ENCODE data around the gene HEATR5A. TPM values are rescaled to one million over a fixed set of nuclear protein-coding genes. Genes with fewer than 3 reads are reported as not detected.

HEATR5A gene
- total RNA-seq, 1 donor from 2014 or later = 15.8 TPM

DNA sequence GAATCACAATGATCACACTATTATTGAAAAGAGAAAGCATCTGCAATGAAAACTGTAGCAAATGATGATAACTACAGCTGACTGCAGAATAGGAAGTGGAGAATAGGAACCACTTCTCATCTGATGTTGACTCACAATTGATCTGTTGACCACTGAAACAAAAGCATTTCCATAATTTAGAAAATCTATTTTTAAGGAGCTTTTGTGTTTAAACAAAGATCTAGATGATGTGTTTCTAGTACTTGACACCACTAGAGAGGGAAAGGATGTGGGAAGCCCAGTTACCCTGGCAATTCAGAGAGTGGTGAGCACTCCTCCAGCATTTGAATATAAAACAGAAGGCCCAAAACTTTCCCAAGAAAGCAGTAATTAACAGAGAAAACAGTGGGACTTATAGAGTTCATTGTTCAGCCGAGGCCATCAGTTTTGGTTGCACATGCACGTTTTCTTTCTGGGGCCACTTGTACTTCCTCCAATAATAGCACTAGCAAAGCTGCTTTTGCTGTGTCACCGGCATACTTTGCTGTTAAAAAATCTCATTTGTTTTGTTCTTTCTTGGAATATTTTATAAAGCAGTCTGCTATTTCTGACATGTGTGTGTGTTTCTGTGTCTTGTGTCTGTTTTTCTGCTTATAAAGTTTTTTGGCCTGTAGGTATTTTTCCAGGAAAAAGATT is 136.6 kb downstream of the HEATR5A start:
- no peak overlapping the region for H3K4me3 ChIP-seq (ENCODE audit: low read depth, low read length)
- TF ChIP-seq, protein P1, sequence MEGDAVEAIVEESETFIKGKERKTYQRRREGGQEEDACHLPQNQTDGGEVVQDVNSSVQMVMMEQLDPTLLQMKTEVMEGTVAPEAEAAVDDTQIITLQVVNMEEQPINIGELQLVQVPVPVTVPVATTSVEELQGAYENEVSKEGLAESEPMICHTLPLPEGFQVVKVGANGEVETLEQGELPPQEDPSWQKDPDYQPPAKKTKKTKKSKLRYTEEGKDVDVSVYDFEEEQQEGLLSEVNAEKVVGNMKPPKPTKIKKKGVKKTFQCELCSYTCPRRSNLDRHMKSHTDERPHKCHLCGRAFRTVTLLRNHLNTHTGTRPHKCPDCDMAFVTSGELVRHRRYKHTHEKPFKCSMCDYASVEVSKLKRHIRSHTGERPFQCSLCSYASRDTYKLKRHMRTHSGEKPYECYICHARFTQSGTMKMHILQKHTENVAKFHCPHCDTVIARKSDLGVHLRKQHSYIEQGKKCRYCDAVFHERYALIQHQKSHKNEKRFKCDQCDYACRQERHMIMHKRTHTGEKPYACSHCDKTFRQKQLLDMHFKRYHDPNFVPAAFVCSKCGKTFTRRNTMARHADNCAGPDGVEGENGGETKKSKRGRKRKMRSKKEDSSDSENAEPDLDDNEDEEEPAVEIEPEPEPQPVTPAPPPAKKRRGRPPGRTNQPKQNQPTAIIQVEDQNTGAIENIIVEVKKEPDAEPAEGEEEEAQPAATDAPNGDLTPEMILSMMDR (IDR thresholded peaks at IDR 0.05; ENCODE audit: insufficient read depth, low read length, severe bottlenecking) = no peak
- no peaks in the 10 kb centered on the region for H3K36me3 ChIP-seq (ENCODE audit: control insufficient read depth, insufficient read depth, low read length)
- FAIRE-seq (no peak), DNase-seq (ENCODE audit: low read depth) (no peak)
- no peaks in the 10 kb centered on the region for H3K27me3 ChIP-seq (ENCODE audit: control insufficient read depth, insufficient read depth, low read length)

DNA sequence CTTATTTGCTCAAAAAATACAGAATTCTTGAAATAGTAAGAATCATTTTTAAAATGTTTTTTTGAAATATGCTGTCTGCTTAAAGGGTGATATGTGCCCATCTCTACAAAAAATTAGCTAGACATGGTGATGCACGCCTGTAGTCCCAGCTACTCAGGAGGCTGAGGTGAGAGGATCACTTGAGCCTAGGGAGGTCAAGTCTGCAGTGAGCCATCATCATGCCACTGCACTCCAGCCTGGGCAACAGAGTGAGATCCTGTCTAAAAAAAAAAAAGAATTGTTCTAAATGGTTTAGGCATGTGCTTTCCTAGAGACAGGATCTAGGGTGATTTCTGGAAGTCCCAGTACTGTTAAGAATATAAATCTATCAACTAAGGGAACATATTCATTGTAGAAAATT is 137.2 kb downstream of the HEATR5A start:
- H3K36me3 ChIP-seq (ENCODE audit: control insufficient read depth, insufficient read depth, low read length) = no peaks in the 10 kb centered on the region
- DNase-seq (ENCODE audit: low read depth) (no peak), FAIRE-seq (no peak)
- TF ChIP-seq, protein P1 (IDR thresholded peaks at IDR 0.05; ENCODE audit: insufficient read depth, low read length, severe bottlenecking) = no peak
- no peak overlapping the region for H3K4me3 ChIP-seq (ENCODE audit: low read depth, low read length)
- no peaks in the 10 kb centered on the region for H3K27me3 ChIP-seq (ENCODE audit: control insufficient read depth, insufficient read depth, low read length)

DNA sequence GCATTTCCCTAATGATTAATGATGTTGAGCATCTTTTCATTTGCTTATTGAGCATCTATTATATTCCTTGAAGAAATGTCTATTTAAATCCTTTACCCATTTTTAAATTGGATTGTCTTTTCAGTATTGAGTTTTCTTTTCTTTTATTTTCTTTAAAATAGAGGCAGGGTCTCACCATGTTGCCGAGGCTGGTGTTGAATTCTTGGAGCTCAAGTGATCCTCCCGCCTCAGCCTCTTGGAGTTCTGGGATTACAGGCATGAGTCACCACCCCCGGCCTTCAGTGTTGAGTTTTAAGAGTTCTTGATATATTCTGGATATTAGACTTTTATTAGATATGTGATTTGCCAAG is 139.5 kb downstream of the HEATR5A start:
- no peak for FAIRE-seq

DNA sequence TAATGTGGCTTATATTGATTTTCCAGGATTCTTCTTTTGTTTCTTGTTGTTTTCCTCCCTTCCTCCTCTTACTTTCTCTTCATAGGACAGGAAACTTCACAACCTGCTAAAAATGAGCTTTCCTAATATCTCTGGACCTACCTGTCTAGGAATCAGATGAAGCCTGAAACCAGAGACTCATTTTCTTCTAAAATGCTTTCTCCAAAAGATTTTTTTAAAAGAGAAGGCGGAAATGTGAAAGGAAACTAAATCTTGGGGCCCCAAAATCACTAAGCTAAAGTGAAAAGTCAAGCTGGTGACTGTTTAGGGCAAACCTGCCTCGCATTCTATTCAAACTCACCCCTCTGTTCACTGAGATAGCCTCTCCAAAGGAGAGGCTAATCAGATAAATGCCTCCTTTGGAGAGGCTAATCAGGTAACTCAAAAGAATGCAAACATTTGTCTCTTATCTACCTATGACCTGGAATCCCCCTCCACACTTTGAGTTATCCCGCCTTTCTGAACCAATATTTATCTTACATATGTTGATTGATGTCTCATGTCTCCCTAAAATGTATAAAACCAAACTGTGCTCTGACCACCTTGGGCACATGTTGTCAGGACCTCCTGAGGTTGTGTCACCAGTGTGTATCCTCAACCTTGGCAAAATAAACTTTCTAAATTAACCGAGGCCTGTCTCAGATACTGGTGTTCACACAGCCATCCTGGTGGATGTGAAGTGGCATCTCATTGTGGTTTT is 140.0 kb downstream of the HEATR5A start:
- DNase-seq (ENCODE audit: low read depth) = no peak
- H3K4me3 ChIP-seq (ENCODE audit: low read depth, low read length) = no peak overlapping the region
- no peaks in the 10 kb centered on the region for H3K36me3 ChIP-seq (ENCODE audit: control insufficient read depth, insufficient read depth, low read length)
- TF ChIP-seq, protein P1 (IDR thresholded peaks at IDR 0.05; ENCODE audit: insufficient read depth, low read length, severe bottlenecking) = no peak
- H3K27me3 ChIP-seq (ENCODE audit: control insufficient read depth, insufficient read depth, low read length) = no peaks in the 10 kb centered on the region
- no peak for FAIRE-seq

More for the DNA sequence above, 139.5 kb downstream of the HEATR5A start:
- H3K36me3 ChIP-seq (ENCODE audit: control insufficient read depth, insufficient read depth, low read length) = no peaks in the 10 kb centered on the region
- H3K27me3 ChIP-seq (ENCODE audit: control insufficient read depth, insufficient read depth, low read length) = no peaks in the 10 kb centered on the region
- H3K4me3 ChIP-seq (ENCODE audit: low read depth, low read length) = no peak overlapping the region
- TF ChIP-seq, protein P1 (IDR thresholded peaks at IDR 0.05; ENCODE audit: insufficient read depth, low read length, severe bottlenecking) = no peak
- DNase-seq (ENCODE audit: low read depth) = no peak

DNA sequence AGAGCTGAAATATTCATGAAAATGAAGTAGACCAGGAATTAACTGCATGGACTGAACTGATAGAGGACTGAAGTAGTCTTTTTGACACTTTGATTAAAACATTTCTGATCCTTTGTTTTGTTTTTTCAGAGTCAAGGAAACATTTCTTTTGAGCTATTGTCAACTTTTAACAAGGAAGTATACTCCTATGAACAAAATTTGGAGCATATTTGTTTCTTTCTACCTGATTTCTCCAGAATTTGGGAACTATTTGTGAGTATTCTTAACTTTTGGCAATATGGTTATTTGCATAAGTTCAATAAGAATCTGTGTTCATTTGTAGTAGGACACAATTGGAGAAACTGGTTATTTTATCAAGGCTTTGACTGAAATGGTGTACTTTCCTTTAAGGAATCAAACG is 141.5 kb downstream of the HEATR5A start:
- Histone ChIP-seq H3K36me3 (ENCODE audit: control insufficient read depth, insufficient read depth, low read length) (no peaks in the 10 kb centered on the region), H3K4me3 (ENCODE audit: low read depth, low read length) (no peak overlapping the region), H3K27me3 (ENCODE audit: control insufficient read depth, insufficient read depth, low read length) (no peaks in the 10 kb centered on the region)
- no peak for FAIRE-seq
- TF ChIP-seq, protein P1 (IDR thresholded peaks at IDR 0.05; ENCODE audit: insufficient read depth, low read length, severe bottlenecking) = no peak
- no peak for DNase-seq (ENCODE audit: low read depth)

Data from bronchial epithelial cell (primary cell).